Naive B cell (primary cell): Measurements from ENCODE around the gene SCG2. TPM values are rescaled to one million over a fixed set of nuclear protein-coding genes. Genes with fewer than 3 reads are reported as not detected.

Source experiments
- polyA plus RNA-seq, 6 donors: library from polyadenylated mRNA; unstranded; fragments of 300-500 nt; fragmentation: Illumina TruSeq; gene quantifications; one replicate each; pipeline ENCODE4 v1.2.3, GENCODE V29; 2021; ENCODE audit warnings: low read depth in 6 of 6

SCG2 gene
- polyA plus RNA-seq, 6 donors from 2014 or later: 0.39 to 0.89 TPM; not detected in 4

Other genes with a start within 250 kb of the SCG2 start
- gene AP1S3, start 235.2 kb upstream of the SCG2 start, polyA plus RNA-seq: 10 to 100 TPM in 3 of 6 donors, 1 to 10 TPM in 3; 7.6 to 17.5 (median 12.2) TPM